Prostate gland (tissue), 2 donors: ENCODE results near the gene C1orf210. TPM values are rescaled to one million over a fixed set of nuclear protein-coding genes. Genes with fewer than 3 reads are reported as not detected.

Experiments used
- DNase-seq: peaks from one replicate; pipeline ENCODE4 v3.0.0-alpha.2; 2019; ENCODE audit warnings: low spot score
- H3K27ac ChIP-seq, 2 donors: fragments of 200-600 bp; sonication (generic); 2 replicates each; pipeline ENCODE4 v1.5.1; 2017 to 2019
- H3K27me3 ChIP-seq: fragments of 200-600 bp; sonication (generic); replicated peaks from 2 replicates; pipeline ENCODE4 v1.5.1; 2019; ENCODE audit not compliant: insufficient read depth
- H3K36me3 ChIP-seq, 2 donors: fragments of 200-600 bp; sonication (generic); 1 replicate in 1 of 2; 2 replicates in 1 of 2; pipeline versions ENCODE4 v1.5.1 to v1.8.1; 2017 to 2019
- H3K4me1 ChIP-seq: fragments of 200-600 bp; sonication (generic); replicated peaks from 2 replicates; pipeline ENCODE4 v1.5.1; 2019
- H3K4me3 ChIP-seq, 2 donors: fragments of 200-600 bp; sonication (generic); 2 replicates each; pipeline ENCODE4 v1.5.1; 2017 to 2019
- H3K9me3 ChIP-seq: fragments of 200-600 bp; sonication (generic); 2 replicates; pipeline ENCODE4 v1.5.1; 2017
- CTCF ChIP-seq, 4 experiments: fragments of 200-600 bp in 2 of 4; fragments of 450-650 bp in 2 of 4; sonication (generic) in 2 of 4; IDR thresholded peaks; 1 replicate in 3 of 4; 2 replicates in 1 of 4; pipeline ENCODE4 v1.5.1; 2016 to 2019; ENCODE audit warnings: antibody characterized with exemption in 4 of 4, mild to moderate bottlenecking in 2 of 4, moderate library complexity in 2 of 4
- POLR2A ChIP-seq: fragments of 450-650 bp; IDR thresholded peaks from one replicate; pipeline ENCODE4 v1.6.1; 2016; ENCODE audit warnings: antibody characterized with exemption, mild to moderate bottlenecking
- POLR2AphosphoS5 ChIP-seq: sonication (generic); formaldehyde crosslinking; IDR thresholded peaks from one replicate; pipeline ENCODE4 v1.6.1; 2017; ENCODE audit warnings: antibody characterized with exemption
- WGBS: methylation state at CpG from one replicate; pipeline ENCODE4 v1.1.5; 2018; 5-methylcytosine and 5-hydroxymethylcytosine counted together
- intact Hi-C: fragments of 100-400 bp; cut with DNase I; formaldehyde crosslinking; loops from one replicate; pipeline ENCODE4 v1.14.2; 2022
- total RNA-seq, 2 donors: library from RNA; depleted of rRNA; stranded (reverse); fragments of >200 nt; gene quantifications; one replicate each; pipeline ENCODE4 v1.1.0, GENCODE V29; 2016

C1orf210 gene
- total RNA-seq, 2 donors from 2014 or later, result 5.5 to 21.7 TPM

- peak; percentile 47 for DNase-seq
- H3K27me3 ChIP-seq, result no peaks in the 10 kb centered on the region
- no peak overlapping the region for H3K4me3 ChIP-seq
- intact Hi-C loops, result loop anchor here (5.0 kb wide), 1 partner anchor 52 kb away; no protein-coding TSS in a partner anchor
- TF ChIP-seq POLR2AphosphoS5 (peak; percentile 79), CTCF (IDR thresholded peaks at IDR 0.05) (no peak), POLR2A (peak; percentile 18)
- H3K4me1 ChIP-seq, result peaks cover 3% of the 10 kb centered on the region
- H3K9me3 ChIP-seq, result no peaks in the 10 kb centered on the region
- H3K36me3 ChIP-seq, result no peaks in the 10 kb centered on the region
- WGBS, result 44% methylated on average over 7 of the region's 7 CpGs
- peak overlapping the region; percentile 79 to 83 for H3K27ac ChIP-seq
These were observed 8.7 kb upstream of the C1orf210 start for GRCh38 chr1:43293896-43294760.

DNA sequence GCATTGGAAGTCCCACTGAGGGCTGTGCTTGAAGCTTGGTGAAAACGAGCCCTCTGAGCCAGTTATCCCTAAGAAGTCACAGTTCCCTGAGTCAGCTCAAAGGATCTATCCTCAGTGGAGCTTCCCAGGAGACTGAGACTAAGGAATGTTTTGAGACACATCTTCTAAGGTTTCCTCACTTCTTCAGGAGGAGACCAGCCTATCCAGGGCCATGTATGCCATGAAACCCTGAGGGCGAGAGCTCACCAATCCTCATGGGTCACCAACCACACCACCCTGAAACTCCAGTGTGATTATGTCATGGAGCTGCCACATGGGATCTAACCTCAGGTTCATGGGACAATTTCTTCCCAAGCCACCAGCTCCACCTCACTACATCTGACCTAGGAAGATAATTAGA lies 7.8 kb upstream of the C1orf210 start:
- H3K4me1 ChIP-seq, result peaks cover 3% of the 10 kb centered on the region
- no peaks in the 10 kb centered on the region for H3K27me3 ChIP-seq
- H3K36me3 ChIP-seq, result no peaks in the 10 kb centered on the region
- peak overlapping the region; percentile 79 to 83 for H3K27ac ChIP-seq
- intact Hi-C loops, result loop anchor here (5.0 kb wide), 1 partner anchor 51 kb away; no protein-coding TSS in a partner anchor
- no peaks in the 10 kb centered on the region for H3K9me3 ChIP-seq
- TF ChIP-seq CTCF (IDR thresholded peaks at IDR 0.05) (no peak), POLR2AphosphoS5 (no peak), POLR2A (no peak)
- DNase-seq, result no peak
- WGBS, result 98% methylated on average over 2 of the region's 2 CpGs
- no peak overlapping the region for H3K4me3 ChIP-seq

GRCh38 chr1:43292679-43293078 lies 7.3 kb upstream of the C1orf210 start:
- H3K27ac ChIP-seq, result peak overlapping the region in 1 of 2 donors; percentile 79
- TF ChIP-seq POLR2A, result no peak
- TF ChIP-seq POLR2AphosphoS5, result no peak
- no peak for TF ChIP-seq CTCF (IDR thresholded peaks at IDR 0.05)

GRCh38 chr1:43292216-43292615 lies 6.8 kb upstream of the C1orf210 start:
- Histone ChIP-seq H3K36me3 (no peaks in the 10 kb centered on the region), H3K27ac (no peak overlapping the region), H3K27me3 (no peaks in the 10 kb centered on the region), H3K9me3 (no peaks in the 10 kb centered on the region), H3K4me3 (no peak overlapping the region), H3K4me1 (peaks cover 3% of the 10 kb centered on the region)
- intact Hi-C loops, result loop anchor here (5.0 kb wide), 1 partner anchor 50 kb away; no protein-coding TSS in a partner anchor
- no peak for TF ChIP-seq POLR2AphosphoS5
- TF ChIP-seq CTCF (IDR thresholded peaks at IDR 0.05), result no peak
- no peak for TF ChIP-seq POLR2A
- no peak for DNase-seq
- whole genome bisulfite sequencing, result 87% methylated on average over 7 of the region's 7 CpGs

More at GRCh38 chr1:43292679-43293078, 7.3 kb upstream of the C1orf210 start:
- no peaks in the 10 kb centered on the region for H3K36me3 ChIP-seq
- DNase-seq, result no peak
- peaks cover 3% of the 10 kb centered on the region for H3K4me1 ChIP-seq
- no peak overlapping the region for H3K4me3 ChIP-seq
- 82% methylated on average over 5 of the region's 5 CpGs for WGBS
- H3K27me3 ChIP-seq, result no peaks in the 10 kb centered on the region
- H3K9me3 ChIP-seq, result no peaks in the 10 kb centered on the region
- intact Hi-C loops, result loop anchor here (5.0 kb wide), 1 partner anchor 50 kb away; no protein-coding TSS in a partner anchor
